ENCODE data around the gene SLIT1. TPM values are rescaled to one million over a fixed set of nuclear protein-coding genes. Genes with fewer than 3 reads are reported as not detected.

SLIT1 gene
- total RNA-seq, 1 donor from 2014 or later = 55.7 TPM

- Mint-ChIP-seq H3K27me3 (no peaks in the 10 kb centered on the region), H3K36me3 (peaks cover 7% of the 10 kb centered on the region), H3K9me3 (peaks cover 7% of the 10 kb centered on the region), H3K27ac (no peak overlapping the region), H3K4me3 (no peak overlapping the region), H3K4me1 (ENCODE audit: unreplicated experiment) (no peaks in the 10 kb centered on the region)
- DNase-seq (ENCODE audit: extremely low spot score, unreplicated experiment) = no peak
- TF ChIP-seq, protein P1, sequence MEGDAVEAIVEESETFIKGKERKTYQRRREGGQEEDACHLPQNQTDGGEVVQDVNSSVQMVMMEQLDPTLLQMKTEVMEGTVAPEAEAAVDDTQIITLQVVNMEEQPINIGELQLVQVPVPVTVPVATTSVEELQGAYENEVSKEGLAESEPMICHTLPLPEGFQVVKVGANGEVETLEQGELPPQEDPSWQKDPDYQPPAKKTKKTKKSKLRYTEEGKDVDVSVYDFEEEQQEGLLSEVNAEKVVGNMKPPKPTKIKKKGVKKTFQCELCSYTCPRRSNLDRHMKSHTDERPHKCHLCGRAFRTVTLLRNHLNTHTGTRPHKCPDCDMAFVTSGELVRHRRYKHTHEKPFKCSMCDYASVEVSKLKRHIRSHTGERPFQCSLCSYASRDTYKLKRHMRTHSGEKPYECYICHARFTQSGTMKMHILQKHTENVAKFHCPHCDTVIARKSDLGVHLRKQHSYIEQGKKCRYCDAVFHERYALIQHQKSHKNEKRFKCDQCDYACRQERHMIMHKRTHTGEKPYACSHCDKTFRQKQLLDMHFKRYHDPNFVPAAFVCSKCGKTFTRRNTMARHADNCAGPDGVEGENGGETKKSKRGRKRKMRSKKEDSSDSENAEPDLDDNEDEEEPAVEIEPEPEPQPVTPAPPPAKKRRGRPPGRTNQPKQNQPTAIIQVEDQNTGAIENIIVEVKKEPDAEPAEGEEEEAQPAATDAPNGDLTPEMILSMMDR (conservative IDR thresholded peaks at IDR 0.05) = no peak
These were observed 182.0 kb downstream of the SLIT1 start for GRCh38 chr10:97003804-97004201.

GRCh38 chr10:97003151-97003803, 182.5 kb downstream of the SLIT1 start:
- Mint-ChIP-seq H3K9me3 (peaks cover 7% of the 10 kb centered on the region), H3K27ac (no peak overlapping the region), H3K4me1 (ENCODE audit: unreplicated experiment) (no peaks in the 10 kb centered on the region), H3K36me3 (peaks cover 7% of the 10 kb centered on the region), H3K27me3 (no peaks in the 10 kb centered on the region), H3K4me3 (no peak overlapping the region)
- TF ChIP-seq, protein P1 (conservative IDR thresholded peaks at IDR 0.05) = no peak
- no peak for DNase-seq (ENCODE audit: extremely low spot score, unreplicated experiment)

DNA sequence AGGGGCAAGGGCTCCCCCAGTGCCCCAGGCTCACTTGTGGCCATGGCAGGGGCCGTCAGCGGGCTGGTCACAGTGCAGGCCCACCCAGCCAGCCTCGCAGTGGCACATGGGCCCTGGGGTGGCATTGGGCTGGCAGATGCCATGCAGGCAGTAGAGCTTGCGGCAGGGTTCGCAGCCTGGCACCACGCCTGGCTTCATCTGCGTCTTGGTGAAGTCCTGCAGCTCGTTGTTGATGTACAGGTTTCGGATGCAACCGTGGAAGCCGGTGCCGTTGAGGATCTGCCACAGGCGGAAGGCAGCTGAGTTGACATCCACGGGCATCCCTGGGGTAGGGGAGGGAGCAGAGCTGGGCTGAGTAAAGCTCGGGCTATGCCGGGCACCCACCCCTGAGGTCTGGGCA, 183.1 kb downstream of the SLIT1 start:
- Mint-ChIP-seq H3K27ac (no peak overlapping the region), H3K4me1 (ENCODE audit: unreplicated experiment) (no peaks in the 10 kb centered on the region), H3K36me3 (peaks cover 6% of the 10 kb centered on the region), H3K9me3 (peaks cover 6% of the 10 kb centered on the region), H3K4me3 (no peak overlapping the region), H3K27me3 (no peaks in the 10 kb centered on the region)
- no peak for DNase-seq (ENCODE audit: extremely low spot score, unreplicated experiment)
- TF ChIP-seq, protein P1 (conservative IDR thresholded peaks at IDR 0.05) = no peak

- H3K4me1 Mint-ChIP-seq (ENCODE audit: unreplicated experiment) = no peaks in the 10 kb centered on the region
- TF ChIP-seq, protein P1 (conservative IDR thresholded peaks at IDR 0.05) = no peak
- no peaks in the 10 kb centered on the region for H3K9me3 Mint-ChIP-seq
- H3K27ac Mint-ChIP-seq = no peak overlapping the region
- no peak overlapping the region for H3K4me3 Mint-ChIP-seq
- DNase-seq (ENCODE audit: extremely low spot score, unreplicated experiment) = no peak
- H3K36me3 Mint-ChIP-seq = no peaks in the 10 kb centered on the region
- no peaks in the 10 kb centered on the region for H3K27me3 Mint-ChIP-seq
These were observed 184.4 kb downstream of the SLIT1 start for GRCh38 chr10:97001183-97001991.

DNA sequence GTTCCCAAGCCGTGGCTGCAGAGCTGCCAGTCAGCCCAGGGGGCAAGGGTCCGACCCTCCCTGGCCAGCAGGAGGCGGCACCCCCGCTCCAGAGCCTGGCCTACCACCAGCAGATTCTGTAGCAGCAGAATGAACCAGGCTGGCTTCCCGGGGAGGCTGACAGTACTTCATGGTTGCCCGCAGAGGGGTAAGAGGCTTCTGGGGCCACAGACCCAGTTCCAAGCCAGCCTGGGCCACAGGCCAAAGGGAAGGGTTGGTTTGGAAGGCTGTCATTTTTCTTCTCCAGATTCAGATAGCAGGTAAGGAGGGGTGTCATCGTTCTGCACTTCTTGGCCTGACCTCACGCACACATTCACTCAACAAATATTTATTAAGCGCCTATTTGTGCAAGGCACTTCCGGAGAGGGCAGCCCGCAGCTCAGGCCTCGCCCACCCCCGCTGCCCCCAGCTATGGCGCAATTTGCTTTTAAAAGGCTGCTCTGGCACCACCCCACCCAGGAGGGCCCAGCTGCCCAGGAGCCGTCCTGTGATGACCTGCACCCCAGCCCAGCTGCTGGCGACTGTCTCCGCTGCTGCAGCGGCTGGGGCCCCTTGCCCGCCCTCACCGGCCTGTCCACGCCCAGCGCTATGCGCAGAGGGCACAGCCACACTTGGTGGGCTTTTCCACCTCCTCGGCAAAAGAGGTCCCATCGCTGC, 185.1 kb downstream of the SLIT1 start:
- TF ChIP-seq, protein P1 (conservative IDR thresholded peaks at IDR 0.05) = no peak
- Mint-ChIP-seq H3K9me3 (no peaks in the 10 kb centered on the region), H3K27me3 (no peaks in the 10 kb centered on the region), H3K4me1 (ENCODE audit: unreplicated experiment) (peaks cover 4% of the 10 kb centered on the region), H3K36me3 (no peaks in the 10 kb centered on the region), H3K27ac (no peak overlapping the region), H3K4me3 (no peak overlapping the region)
- no peak for DNase-seq (ENCODE audit: extremely low spot score, unreplicated experiment)
